GM19193 (cell line): Measurements from ENCODE around the gene RTF1.
A peak's percentile ranks its signal among the peaks of the same experiment; 100 is the strongest.

Experiments
- POLR2A ChIP-seq: IDR thresholded peaks from 4 replicates; pipeline ENCODE4 v1.6.1; 2011; ENCODE audit not compliant: insufficient read depth, insufficient read length; ENCODE audit errors: extremely low read depth

RTF1 gene

DNA sequence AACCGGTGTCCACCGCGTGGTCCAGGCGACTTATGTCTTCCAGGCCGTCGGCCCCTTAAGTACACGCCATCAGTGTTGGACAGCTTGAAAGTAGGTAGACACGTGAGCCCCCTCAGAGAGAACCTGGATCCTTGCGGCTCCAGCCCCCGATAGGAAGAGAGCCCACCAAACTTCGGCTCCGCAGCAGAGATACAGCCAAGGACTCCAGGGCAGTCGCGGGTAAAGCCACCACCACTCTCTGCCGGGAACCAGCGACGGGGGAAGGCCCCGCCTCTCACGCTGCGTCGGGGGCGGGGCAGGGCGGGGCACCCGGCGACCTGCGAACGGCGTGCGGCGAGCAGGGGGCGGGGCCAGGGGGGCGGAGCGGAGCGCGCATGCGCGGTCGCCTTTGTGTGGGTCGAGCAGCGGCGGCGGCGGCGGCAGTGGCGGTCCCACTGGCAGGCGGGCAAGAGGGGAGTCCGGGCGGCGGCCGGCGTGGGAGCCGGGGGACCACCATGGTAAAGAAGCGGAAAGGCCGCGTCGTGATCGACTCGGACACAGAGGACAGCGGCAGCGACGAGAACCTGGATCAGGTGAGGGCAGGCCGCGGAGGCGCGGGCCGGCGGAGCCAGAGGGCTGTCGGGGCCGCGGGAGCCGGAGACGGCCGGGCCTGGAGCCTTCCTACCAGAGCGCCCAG lies at the start of gene RTF1:
TSS of gene RTF1 (plus strand) at position 354 of the 676 bp plus-strand sequence. CDS start at position 375, 21 bp downstream.
- peak; percentile 83 for TF ChIP-seq POLR2A

DNA sequence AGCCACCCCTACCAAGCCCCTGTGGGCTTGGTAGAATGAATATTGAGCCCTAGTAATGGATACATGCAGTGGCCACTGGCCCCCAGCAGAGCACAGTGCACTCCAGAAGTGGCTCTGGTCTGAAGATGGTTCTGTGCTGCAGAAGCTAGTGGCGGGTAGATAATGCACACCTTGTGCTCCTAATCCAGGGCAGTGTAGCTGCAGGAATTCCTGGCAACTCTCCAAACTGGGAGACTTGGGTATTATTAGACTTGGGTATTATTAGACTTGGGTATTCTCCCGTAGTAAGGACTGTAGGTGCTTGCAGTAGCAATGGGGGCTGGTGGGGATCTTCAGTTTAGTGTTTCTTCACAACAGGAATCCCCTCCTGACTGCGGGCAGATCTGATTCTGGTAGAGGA lies 49.5 kb upstream of the RTF1 start:
- no peak for TF ChIP-seq POLR2A

DNA sequence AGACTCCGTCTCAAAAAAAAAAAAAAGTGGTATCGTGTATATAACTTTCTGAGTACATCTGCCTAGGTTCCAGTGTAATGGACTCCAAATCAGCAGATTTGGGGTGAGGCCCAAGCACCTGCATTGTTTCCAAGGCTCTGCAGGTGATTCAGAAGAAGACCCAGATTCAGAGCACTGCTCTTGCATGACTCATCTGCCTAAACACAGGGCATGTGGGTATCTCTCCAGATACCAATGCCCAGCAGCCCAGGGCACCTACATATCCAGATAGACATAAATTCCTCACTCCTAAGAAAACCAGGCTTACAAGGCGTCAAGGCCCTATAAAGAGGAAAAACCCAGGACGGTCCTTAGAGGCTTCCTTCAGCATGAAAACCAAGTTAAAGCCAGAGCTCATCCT lies 38.9 kb upstream of the RTF1 start:
- TF ChIP-seq POLR2A = no peak

DNA sequence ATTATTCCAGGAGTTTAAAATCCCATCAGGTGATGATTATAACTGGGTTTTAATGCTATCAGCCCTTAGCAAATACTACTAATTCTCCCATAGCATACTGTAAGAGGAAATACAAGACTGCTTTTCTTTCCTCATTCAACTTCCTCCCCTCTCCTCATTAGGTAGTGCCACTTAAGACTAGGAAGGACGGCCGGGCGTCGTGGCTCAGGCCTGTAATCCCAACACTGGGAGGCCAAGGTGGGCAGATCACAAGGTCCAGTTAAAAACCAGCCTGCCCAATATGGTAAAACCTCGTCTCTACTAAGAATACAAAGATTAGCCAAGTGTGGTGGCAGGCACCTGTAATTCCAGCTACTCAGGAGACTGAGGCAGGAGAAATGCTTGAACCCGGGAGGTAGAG lies 29.2 kb upstream of the RTF1 start:
- no peak for TF ChIP-seq POLR2A

DNA sequence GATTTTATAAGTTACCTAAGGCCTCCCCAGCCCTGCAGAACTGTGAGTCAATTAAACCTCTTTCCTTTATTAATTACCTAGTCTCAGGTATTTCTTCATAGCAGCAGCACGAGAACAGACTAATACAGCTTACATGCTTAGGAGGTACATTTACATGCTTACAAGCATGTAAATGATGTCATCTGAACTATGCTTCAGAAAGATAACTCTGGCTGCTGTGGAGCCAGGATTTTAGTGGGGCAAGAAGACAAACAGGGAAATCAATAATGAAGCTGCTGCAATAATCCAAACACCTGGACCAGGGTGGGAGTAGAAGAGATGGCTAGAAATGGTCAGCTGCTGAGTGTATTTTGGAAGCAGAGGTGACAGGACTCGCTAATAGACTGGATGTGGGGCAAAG lies 24.2 kb upstream of the RTF1 start:
- TF ChIP-seq POLR2A = no peak

DNA sequence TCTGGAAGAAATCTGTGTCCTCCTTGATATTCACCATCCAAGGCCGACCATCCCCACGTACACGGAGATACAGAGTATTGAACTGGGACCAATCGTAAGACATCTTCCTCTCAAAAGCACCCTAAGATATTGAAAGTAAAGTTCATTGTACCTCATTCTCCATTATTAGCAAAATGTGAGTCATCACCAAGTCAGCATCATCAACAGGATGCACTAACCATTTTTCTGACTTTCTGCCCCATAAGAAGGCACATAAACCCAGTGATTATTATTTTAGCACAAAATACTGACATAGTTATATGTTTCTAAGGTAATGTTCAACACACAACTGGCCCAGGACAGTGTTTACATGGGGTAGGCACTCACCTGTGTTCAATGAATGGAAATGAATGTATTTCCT lies 22.0 kb upstream of the RTF1 start:
- no peak for TF ChIP-seq POLR2A

DNA sequence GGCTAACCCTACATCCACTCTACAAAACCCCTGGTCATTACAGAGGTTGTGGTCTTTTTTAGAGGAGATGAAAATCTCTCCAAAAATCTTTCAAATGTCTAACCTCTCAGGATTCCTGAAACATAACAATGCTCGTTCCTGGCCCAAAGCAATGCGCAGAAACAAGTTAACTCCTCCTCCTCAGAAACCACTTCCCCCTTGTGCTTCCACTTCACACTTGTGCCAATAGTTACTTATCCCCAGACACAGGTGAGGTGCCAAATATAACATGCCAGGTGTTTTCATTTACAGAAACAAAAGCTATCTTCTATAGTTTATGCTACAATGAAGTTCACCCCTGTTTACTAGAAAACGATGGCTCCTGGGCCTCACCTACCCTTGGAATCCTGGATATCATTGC lies 20.8 kb upstream of the RTF1 start:
- TF ChIP-seq POLR2A = no peak

DNA sequence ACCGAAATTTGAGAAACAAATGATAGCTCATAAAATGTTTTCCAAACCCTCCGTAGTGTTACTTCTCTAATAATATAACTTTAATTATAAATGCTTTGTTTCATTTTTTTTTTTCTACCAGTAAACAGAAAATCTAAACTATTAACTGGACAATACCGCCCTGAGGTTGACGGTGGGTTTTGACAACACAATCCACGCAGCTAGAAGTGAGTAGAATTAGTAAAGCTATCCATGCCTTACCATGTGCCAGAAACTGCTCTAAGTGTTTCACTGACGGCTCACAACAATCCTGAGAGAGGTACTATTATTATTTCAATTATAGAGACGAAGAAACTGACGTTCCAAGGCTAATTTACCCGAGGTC lies 15.0 kb upstream of the RTF1 start:
- no peak for TF ChIP-seq POLR2A

DNA sequence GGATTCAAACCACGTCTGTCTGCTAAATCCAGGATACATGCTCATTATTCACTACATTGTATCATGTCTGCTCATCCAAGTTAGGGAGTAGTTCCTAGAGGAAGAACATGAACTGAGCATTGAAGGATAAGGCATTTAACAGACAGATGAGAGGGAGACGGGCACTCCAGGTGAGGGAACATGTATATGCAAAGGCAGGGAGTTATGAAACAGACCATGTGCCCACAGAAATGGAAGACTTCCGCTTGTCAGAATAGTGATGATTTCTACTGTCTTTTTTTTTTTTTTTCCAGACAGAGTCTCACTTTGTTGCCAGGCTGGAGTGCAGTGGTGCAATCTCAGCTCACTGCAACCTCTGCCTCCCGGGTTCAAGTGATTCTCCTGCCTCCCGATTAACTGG lies 9.6 kb upstream of the RTF1 start:
- TF ChIP-seq POLR2A = no peak

DNA sequence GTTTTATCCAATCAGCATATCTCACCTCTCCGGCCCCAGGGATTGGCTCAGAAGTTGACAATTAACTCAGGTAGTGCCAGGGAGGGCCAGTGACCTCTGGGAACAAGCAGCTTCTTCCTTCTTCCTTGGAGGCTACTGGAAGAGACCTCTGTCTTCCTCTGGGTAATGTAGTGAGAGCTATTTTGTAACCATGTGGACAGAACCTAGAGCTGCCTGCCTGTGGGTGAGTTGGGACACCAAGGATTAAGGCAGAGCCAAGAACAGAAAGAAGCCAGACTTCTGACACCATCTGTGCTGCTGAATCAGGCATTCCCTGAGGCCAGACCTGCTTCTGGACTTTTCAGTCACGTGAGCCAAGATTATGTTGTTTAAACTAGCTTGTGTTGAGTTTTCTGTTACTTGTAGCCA lies 8.7 kb upstream of the RTF1 start:
- no peak for TF ChIP-seq POLR2A

DNA sequence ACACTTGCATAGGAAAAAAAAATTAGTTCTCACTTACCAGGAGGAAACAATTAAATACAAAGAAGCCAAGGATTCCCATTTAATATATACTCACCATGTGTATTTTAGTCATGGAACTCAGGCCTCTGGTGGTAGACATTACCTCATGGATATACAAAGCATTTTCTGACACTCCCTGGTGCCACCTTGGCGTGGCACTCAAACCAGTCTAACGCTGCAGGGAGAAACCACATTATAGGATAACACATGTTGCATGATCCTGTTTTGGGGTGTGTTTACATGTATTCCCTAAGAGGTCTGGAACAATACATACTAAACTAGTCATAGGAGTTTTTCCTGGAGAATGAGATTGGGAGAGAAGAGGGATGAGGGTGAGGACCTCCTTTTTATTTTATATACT lies 5.9 kb upstream of the RTF1 start:
- no peak for TF ChIP-seq POLR2A

DNA sequence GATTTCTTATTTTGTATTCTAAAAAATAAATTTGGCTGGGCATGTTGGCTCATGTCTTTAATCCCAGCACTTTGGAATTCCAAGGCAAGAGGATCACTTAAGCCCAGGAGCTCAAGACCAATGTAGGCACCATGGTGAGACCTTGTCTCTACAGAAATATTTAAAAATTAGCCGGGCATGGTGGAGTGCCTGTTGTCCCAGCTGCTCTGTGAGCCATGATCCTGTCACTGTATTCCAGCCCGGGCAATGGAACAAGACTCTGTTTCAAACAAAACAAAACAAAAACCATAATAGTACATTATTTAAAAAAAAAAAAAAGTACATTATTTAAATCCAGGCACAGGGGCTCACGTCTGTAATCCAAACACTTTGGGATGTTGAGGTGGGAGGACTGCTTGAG lies 5.5 kb upstream of the RTF1 start:
- TF ChIP-seq POLR2A = no peak

DNA sequence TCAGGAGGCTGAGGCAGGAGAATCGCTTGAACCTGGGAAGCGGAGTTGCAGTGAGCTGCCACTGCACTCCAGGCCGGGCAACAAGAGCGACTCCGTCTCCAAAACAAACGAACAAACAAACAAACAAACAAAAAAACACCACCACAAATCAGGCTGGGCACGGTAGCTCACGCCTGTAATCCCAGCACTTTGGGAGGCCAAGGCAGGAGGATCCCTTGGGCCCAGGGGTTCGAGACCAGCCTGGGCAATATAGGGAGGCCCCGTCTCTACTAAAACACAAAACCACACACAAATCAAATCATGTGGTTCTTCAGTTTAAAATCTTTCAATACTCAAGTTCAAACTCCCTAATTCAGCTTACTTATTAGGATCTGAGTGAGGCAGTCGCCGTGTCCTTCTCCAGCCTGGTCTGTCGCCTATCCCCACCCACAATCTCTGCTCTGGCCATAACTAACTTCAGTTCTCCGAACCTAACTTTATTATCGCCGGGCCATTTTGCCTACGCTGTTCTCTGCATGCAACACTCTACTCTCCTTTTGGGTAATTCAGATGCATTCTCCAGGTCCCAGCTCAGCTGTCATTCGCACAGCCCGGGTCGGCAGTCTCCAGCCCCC lies 660 bp upstream of the RTF1 start:
- no peak for TF ChIP-seq POLR2A

DNA sequence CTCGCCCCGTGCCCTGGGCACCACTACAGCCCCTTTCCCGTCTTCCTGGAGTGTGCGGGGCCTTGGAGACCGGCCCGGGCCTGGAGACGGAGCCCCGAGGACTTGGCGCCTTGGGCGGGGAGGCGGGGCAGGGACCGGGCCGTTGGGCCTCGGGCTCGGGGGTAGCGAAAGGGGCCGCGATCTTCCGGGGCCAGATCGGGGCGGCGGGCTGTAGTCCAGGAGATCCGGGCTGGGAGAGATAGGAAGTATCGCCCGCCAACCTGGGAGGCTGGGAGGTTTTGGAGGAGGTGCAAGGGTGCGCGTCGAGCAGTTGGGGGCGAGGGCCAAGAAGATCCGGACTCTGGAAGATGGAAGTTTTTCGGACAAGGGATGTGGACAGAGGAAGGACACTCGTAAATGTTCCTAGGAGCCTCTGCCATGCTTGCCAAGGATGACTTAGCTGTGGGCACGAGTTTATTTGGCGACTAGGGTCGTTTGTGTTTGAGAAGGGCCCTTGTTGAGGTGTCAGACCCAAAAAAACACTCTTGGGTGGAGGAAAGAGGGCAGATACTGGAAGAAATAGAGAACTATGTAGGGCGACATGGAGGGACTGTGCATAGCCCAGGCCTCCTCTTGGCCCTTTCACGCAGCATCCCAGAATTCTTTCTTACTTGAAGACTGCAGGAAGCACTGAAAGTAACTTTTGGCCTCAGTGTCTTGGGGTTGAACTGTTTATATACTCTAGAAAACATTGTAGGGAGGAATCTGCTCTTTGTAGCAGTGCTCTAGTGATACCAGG lies 712 bp downstream of the RTF1 start:
- no peak for TF ChIP-seq POLR2A

DNA sequence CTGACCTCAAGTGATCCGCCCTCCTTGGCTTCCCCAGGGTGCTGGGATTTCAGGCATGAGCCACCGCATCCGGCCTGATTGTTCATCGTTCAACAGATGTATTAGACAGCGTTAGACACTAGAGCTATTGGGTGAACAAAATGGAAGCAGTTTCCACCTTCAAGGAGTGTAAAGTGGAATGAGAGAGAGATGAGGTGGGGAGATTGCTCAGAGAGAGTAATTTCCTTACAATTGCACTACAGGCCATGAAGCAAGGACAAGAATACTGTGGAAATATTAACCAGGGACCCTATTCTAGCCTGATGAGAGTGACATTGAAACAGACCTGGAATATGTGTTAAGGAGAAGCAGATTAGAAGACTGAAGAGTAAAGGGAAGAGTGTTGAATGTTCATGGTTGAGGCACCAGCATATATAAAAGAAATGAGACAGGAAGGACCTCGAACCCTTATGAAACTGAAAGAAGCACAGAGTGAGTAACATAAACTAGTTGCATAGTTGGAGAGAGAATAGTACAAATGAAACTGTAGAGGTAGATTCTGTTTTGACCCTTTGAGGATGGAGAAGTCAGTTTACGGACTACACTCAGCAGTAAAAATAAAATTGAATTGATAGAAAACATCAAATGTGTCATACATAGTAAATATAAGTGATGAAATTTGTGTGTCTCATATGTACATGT lies 7.2 kb downstream of the RTF1 start:
- TF ChIP-seq POLR2A = no peak

DNA sequence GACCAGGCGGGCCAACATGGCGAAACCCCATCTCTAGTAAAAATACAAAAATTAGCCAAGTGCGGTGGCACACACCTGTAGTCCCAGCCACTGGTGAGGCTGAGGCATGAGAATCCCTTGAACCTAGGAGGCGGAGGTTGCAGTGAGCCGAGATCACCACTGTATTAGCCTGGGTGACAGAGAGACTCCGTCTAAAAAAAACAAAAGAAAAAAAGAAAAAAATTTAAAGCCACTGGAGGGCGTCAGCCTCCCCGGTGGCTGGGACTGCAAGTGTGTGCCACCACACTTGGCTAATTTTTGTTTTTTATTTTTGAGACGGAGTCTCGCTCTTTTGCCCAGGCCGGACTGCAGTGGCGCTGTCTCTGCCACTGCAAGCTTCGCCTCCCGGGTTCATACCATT lies 7.9 kb downstream of the RTF1 start:
- no peak for TF ChIP-seq POLR2A
